DMS53 (cell line): ENCODE results near the gene PCGF3.
A peak's percentile ranks its signal among the peaks of the same experiment; 100 is the strongest.

Experiments used
- DNase-seq: peaks from one replicate; lab custom pipeline; 2025; lab: John Stamatoyannopoulos, UW

The PCGF3 gene

GRCh38 chr4:705278-706082 lies at the start of gene PCGF3:
PCGF3 (plus strand) TSS chr4:705832; CDS start chr4:733681, 27,849 bp downstream.
- DNase-seq = peak; percentile 99

GRCh38 chr4:656436-657337 lies 48.9 kb upstream of the PCGF3 start:
- no peak for DNase-seq

- no peak for DNase-seq
Observed at GRCh38 chr4:657338-657833, 48.2 kb upstream of the PCGF3 start.

- DNase-seq = no peak
Observed at GRCh38 chr4:657834-658667, 47.6 kb upstream of the PCGF3 start.

GRCh38 chr4:658681-659667 lies 46.7 kb upstream of the PCGF3 start:
- peak; percentile 67 for DNase-seq

GRCh38 chr4:659851-660250 lies 45.8 kb upstream of the PCGF3 start:
- no peak for DNase-seq

- no peak for DNase-seq
Observed at GRCh38 chr4:660401-660800, 45.2 kb upstream of the PCGF3 start.

GRCh38 chr4:661231-661630 lies 44.4 kb upstream of the PCGF3 start:
- DNase-seq = no peak

GRCh38 chr4:661881-662761 lies 43.5 kb upstream of the PCGF3 start:
- no peak for DNase-seq

- peak; percentile 87 for DNase-seq
Observed at GRCh38 chr4:663046-663437, 42.6 kb upstream of the PCGF3 start.

GRCh38 chr4:663438-664428 lies 41.9 kb upstream of the PCGF3 start:
- peak; percentile 97 for DNase-seq

GRCh38 chr4:664713-665231 lies 40.9 kb upstream of the PCGF3 start:
- DNase-seq = no peak

- DNase-seq = no peak
Observed at GRCh38 chr4:665381-665750, 40.3 kb upstream of the PCGF3 start.

GRCh38 chr4:665751-666435 lies 39.7 kb upstream of the PCGF3 start:
- no peak for DNase-seq

- no peak for DNase-seq
Observed at GRCh38 chr4:666436-666810, 39.2 kb upstream of the PCGF3 start.

- DNase-seq = no peak
Observed at GRCh38 chr4:666822-667544, 38.6 kb upstream of the PCGF3 start.

GRCh38 chr4:667545-667925 lies 38.1 kb upstream of the PCGF3 start:
- DNase-seq = no peak
